Left cardiac atrium (tissue), 4 donors: Measurements from ENCODE around the gene CEMIP. TPM values are rescaled to one million over a fixed set of nuclear protein-coding genes. Genes with fewer than 3 reads are reported as not detected.
A peak's percentile ranks its signal among the peaks of the same experiment; 100 is the strongest.

ENCODE experiments used
- ATAC-seq, 2 donors: fragments of 200-7000 bp; cut with Tn5 transposase; one replicate each; pipeline ENCODE4 v1.9.1; 2020; ENCODE audit warnings: mild to moderate bottlenecking in 2 of 2, moderate library complexity in 2 of 2
- DNase-seq: peaks from one replicate; pipeline ENCODE4 v3.0.0-alpha.2; 2020
- intact Hi-C, 2 donors: fragments of 100-400 bp; cut with DNase I; formaldehyde crosslinking; loops; one replicate each; pipeline versions ENCODE4 v1.14.1 to v1.15.1; 2022 to 2023
- total RNA-seq, 2 donors: library from RNA; stranded (reverse); fragmentation: NEBNext Ultra II Directional; extraction: Animal tissue kit (Norgen Biotek cat#: 25700); gene quantifications; one replicate each; pipeline ENCODE4 v1.2.1, GENCODE V29; 2021
- donor health status: DM: no; HTN: yes; CAD: no.
- donor health status: DM: no; HTN: yes; CAD: no; lungs with severe emphysema.
- donor health status: DM: yes; HTN: yes; CAD: no.
- donor health status: Dilated cardiomyopathy.

Gene CEMIP
- total RNA-seq, 2 donors from 2014 or later, result 0.44 to 1.6 TPM

GRCh38 chr15:80838012-80838411, 58.8 kb downstream of the CEMIP start:
- ATAC-seq (no peak), DNase-seq (no peak)
- intact Hi-C loops, result no loop called here

DNA sequence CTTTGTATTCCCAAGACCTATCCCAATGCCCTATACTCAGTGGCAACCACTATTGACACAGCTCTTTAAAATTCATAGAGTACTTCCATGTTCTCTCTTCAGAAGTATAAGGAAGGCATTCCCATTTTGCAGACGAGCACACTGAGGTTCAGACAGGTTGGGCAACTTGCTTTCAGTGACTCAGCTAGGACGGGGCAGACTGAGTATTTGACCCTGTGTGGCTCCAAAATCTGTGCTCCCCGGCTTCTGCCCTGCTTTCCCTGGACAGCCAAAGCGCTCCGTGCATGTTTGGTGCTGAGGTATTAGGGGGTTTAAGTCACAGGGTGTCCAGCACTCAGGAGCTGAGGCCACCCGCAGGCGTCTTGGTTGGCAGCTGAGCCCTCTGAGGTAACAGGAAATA, 59.5 kb downstream of the CEMIP start:
- intact Hi-C loops, result no loop called here
- no peak for ATAC-seq
- DNase-seq, result no peak

- no peak for ATAC-seq
- no peak for DNase-seq
- intact Hi-C loops, result no loop called here
These were observed 60.6 kb downstream of the CEMIP start for GRCh38 chr15:80839764-80840130.

DNA sequence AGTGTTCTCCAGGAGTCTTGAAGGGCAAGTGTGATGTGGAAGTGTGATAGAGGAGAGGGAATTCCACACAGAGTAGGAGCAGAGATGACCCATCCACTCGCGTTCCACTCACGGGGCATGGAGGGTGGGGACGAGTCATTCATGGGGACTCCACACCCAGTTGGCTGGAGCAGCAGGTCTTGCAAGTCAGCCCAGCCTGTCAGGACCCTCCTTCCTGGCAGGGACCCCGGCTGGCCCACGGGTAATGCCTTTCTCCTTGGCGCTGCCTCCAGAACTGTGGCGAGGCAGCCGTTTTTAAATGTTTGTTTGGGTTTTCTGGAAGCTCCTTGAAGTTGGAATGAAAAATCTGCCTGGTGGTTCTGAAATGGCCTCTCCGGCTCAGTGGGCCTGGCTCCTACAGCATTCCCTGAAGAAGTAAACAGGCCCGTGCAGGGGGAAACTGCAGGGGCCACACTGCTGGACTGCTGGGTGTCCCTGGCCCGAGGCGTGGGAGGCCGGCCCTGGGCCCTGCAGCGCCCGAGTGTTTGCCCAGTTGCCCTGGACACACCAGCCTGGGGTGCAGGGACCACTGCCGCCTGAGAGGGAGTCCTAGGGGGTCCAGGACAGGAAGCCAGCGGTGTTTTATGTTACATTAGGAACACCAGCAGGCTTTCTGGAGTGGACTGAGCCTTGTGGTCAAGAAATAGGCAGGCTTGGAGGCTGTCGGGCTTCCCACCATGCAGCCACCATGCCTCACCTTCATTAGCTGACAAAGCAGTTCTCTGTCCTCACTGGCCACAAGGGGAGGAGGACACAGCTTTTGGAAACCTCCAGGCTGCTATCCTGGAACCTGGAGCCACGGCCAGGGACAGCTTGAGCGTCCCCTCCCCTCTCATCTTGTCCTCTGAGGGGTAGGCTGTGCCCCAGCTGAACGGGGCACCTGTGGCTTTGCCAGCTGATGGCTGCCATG, 61.3 kb downstream of the CEMIP start:
- DNase-seq (peak; percentile 34), ATAC-seq (no peak)
- intact Hi-C loops, result no loop called here

DNA sequence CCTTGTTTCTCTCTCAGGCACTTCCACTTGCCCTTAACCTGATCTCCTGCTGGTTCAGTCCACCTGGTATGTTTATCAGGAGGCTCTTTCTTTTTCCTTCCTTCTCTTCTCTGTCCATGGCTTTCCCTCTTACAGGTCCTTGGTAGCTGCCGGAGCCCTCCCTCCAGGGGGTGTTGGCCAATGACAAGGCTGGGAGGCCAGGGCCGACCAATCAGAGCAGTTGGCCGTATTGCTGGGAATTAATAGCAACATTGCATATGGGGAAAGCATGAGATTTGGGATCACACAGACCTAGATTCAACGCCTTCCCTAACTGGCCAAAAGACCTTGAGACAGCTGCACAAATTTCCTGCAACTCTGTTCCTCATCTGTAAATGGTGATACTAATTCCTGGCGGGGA, 62.4 kb downstream of the CEMIP start:
- ATAC-seq, result no peak
- intact Hi-C loops, result no loop called here
- no peak for DNase-seq

DNA sequence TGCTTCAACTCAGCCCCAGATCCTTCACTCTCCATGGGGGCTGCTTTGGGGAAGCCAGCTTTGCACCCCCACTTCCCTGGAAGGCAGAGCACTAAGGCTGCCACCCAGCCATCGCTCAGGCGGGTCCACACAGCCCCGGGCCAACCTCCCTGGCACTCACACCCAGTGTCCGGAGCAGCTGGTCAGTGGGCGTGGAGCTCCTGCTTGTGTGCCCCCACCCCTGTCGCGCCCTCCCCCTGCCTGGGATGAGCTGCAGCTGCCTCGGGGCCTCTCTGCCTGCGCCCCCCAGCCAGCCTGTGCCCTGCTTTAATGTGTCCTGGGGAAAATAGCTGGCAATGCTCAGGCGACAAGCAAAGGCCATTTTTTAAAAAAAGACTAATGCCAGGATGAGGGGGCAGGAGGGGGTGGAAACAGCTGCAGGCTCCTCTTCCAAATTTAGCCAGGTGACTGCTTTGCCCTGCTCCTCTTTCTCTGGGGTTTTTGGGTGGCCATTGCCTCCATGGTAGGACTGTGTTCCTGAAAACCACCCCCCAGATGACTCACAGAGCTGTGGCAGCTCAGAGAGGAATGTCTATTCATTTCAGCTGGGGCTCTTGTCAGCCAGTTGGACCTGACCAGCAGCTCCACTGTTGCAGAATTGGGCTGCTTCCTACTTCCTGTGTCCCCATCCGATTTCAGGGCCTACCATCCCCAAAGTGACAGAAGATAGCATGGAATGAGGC, 65.0 kb downstream of the CEMIP start:
- intact Hi-C loops, result no loop called here
- ATAC-seq (no peak), DNase-seq (no peak)

DNA sequence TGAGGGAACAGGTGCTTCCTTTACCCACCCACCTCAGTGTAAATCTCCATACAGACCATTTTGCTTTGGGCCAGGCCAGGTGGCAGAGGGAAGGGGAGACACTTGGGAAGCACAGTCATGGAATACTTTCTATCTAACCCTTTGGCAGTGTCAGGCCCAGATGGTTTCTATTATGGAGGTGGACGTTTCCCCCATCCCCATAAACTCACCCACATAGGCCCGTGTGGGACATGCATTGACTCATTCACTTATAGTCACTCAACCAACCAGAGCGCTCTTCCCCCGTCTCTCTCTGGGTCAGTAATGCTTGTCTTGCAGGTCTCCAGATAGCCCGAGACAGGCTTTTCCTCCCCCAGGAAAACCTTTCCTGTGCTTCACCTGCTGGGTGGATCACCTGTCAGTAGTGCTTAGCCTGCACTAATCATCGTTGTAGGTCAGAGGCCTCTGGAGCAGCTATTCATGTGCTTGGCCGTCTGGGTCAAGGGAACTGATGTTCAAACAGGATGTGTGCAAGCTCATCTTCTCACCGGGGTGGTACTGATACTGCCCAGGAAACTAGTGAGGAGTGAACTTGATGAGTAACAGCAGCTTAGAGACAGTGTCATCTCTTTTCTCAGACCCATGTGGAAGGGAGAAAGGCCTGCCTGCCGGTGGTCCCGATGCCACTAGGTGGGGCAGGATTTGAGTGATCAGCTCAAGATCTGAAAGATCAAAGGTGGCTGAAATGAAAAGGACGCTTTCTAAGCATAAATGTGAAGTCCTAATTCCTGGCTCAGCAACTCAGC, 67.1 kb downstream of the CEMIP start:
- intact Hi-C loops, result no loop called here
- ATAC-seq, result no peak
- DNase-seq, result no peak

- ATAC-seq, result peak in 1 of 2 donors; percentile 87
- intact Hi-C loops, result no loop called here
- peak; percentile 48 for DNase-seq
These were observed 70.1 kb downstream of the CEMIP start for GRCh38 chr15:80849308-80849707.

GRCh38 chr15:80850941-80851451, 71.8 kb downstream of the CEMIP start:
- DNase-seq, result no peak
- no peak for ATAC-seq
- intact Hi-C loops, result no loop called here

DNA sequence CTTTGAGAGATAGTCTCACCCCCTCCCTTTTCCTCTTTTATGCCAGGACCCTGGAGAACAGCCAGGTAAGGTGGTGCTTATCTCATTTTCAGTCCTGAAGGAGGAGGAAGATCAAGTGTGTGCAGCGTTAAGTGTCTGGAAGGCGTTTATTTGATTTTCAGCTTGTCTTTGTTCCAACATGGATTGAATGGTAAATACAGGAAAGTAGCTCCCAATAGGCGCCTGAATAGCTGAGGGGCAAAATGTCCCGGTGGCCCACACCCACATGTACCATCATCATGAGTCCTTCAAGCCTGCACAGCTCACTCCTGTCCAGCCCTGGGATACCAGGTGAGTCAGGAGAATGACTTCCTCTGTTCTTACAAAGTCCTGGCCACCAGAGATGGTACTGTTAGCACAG, 73.5 kb downstream of the CEMIP start:
- DNase-seq, result no peak
- no peak for ATAC-seq
- intact Hi-C loops, result no loop called here

DNA sequence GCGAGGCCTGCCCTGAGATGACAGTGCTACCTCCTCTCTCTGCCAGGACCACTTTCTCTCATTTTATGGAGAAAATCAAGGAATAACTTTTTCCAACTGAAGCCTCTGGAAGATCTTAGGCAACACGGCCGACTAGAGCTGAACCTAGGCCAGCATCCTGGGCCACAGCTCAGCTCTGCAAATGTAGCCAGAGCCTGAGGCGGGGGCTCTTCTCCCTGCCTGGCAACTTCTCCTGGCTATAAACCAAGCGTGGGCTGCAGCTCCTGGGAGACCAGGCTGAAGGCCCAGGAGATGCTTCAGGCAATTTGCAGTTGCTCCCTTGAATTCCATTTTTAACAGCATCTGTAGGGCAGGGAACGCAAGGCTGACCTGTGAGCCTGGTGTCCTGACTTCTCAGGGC, 74.9 kb downstream of the CEMIP start:
- ATAC-seq (peak; percentile 33 to 58), DNase-seq (no peak)
- intact Hi-C loops, result no loop called here

DNA sequence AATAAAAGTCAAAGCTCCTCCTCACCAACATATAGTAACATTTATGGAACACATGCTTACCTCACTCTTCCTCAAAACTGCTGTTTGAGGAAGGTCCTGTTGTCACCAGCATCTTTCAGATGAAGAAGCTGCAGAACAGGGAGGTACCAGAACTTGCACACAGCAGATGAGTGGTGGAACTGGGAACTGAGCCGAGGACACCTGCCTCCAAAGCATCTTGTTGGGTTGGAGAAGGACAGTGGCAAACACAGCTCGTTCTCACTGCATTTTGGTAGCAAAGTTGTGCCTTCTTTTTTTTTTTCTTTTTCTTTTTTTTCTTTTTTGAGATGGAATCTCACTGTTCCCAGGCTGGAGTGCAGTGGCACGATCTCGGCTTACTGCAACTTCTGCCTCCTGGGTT, 76.0 kb downstream of the CEMIP start:
- intact Hi-C loops, result no loop called here
- ATAC-seq, result no peak
- no peak for DNase-seq

GRCh38 chr15:80856400-80856799, 77.2 kb downstream of the CEMIP start:
- intact Hi-C loops, result no loop called here
- DNase-seq, result no peak

DNA sequence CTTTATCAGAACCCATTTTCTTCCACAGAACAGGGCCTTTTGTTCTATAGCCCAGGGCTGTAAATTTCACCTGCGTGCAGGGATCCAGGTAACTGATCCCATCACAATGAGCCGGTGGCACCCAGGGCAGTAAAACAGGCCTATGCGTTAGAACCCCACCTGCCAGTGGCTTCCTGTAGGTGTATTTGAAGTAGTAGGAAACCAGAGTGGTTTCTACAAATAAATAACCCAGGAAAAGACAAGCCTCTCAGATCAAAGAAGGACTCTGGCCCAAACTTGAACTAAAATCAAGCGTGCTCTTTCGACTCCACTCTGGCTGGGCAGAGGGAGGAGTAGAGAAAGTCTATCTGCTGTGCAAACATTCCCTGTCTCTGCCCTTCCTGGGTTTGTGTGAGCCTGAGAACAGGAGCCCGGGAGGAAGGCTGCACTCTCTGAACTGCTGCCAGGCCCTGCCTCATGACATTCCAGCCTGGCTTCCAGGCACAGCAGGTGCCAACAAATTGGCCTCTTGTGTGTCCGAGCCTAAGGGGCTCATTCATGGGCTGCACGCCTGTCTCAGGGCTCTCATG, 77.7 kb downstream of the CEMIP start:
- ATAC-seq (peak; percentile 51 to 86), DNase-seq (peak; percentile 85)
- intact Hi-C loops, result no loop called here

More at GRCh38 chr15:80856400-80856799, 77.2 kb downstream of the CEMIP start:
- ATAC-seq, result no peak

GRCh38 chr15:80861731-80862170, 82.6 kb downstream of the CEMIP start:
- DNase-seq (no peak), ATAC-seq (peak; percentile 30 to 35)
- intact Hi-C loops, result no loop called here

- ATAC-seq (no peak), DNase-seq (no peak)
- intact Hi-C loops, result no loop called here
These were observed 85.5 kb downstream of the CEMIP start for GRCh38 chr15:80864666-80865065.

- ATAC-seq (no peak), DNase-seq (no peak)
- intact Hi-C loops, result no loop called here
These were observed 87.8 kb downstream of the CEMIP start for GRCh38 chr15:80866936-80867335.

DNA sequence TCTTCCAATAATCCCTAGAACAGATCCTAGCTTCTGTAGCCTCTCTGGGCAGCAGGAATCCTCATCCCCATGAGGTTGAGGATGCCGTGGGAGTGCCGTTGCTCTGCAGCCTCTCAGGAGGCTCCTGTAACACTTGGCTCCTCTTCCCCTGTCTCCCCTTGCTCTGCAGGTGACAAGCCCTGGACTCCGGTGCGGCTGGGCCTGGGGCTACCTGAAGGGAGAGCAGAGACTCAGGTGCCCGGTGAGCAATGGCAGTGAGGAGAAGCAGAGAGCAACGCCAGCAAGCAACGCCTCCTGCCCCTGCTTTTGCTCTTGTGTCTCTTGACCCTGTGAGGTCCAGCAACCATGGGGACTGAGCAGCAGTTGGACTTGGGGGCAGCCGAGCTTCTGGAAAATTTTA, 91.2 kb downstream of the CEMIP start:
- ATAC-seq (no peak), DNase-seq (no peak)
- intact Hi-C loops, result no loop called here

DNA sequence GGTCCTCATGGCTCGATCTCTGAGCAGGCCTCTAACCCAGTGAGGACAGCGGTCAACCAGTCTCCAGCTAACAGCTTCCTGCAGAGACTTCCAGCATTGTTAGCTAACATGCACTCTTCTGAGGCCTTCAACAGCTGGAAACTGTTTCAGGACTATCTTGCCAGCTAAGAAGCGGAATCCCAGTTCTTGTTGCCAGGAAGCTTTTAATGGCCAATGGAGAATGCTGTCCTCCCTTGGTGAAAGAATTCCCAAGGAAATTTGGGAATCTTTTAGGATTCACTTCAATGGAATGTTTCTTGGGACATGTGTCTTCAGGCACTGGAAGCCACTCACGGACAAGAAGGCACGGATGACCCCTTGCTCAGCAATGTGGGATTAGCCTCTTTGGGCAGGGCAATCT, 91.7 kb downstream of the CEMIP start:
- intact Hi-C loops, result no loop called here
- DNase-seq (no peak), ATAC-seq (peak; percentile 42 to 78)
